Kidney tubule cell (primary cell): ENCODE results near the gene ERC1.
"Not testable (repeated sequence)": the region's sequence is repeated elsewhere in the genome, so short reads cannot be mapped to it uniquely, and the experiment has no call there.

Source experiments
- DNase-seq: peaks from one replicate; pipeline ENCODE4 v3.0.0-alpha.2; 2018; ENCODE audit warnings: low spot score

Gene ERC1

DNA sequence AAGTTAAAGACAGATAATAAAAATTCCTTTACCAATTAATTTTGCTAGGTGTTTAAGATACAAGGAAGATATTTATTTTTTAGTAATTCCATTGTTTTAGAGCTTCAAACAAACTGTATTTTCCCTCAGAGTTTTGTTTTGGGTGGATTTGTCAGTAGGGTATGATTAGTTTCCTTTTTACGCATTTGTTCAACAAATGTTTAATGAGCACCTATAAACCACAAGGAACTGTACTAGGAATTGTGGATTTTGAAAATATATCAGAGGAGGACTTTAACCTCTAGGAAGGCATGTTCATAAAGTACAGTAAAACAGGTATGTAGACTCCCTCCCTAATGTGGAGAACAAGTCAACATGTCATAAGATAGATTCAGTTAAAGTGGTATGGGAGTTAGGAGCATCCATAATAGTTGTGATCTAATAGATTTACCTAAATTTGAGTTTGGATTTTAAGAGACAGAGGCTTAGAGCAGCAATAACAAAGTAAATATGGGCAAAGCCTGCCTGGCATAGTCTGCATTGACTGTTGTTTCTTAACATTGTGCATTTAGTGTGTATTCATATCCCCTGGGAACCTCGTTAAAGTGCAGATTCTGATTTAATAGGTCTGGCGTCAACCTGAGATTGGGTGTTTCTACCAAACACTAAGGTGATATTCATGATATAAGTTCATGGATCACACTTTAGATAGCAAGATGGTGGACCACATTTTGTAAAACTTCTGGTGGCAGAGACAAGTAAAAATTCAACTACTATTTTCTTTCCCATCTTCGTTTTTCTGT, 232.0 kb downstream of the ERC1 start:
- no peak for DNase-seq

DNA sequence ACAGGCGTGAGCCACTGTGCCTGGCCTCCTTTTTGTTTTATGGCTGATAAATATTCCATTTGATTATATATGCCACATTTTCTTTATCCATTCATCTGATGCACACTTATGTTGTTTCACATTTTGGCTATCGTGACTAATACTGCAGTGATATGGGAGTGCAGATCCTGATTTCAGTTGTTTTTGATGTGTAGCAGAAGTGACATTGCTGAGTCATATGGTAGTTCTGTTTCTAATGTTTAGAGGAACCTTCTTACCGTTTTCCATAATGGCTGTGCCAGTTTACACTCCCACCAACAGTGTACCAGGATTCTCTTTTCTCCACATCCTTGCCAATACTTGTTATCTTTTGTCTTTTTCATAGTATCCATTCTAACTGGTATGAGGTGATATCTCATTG, 235.9 kb downstream of the ERC1 start:
- no peak for DNase-seq

DNA sequence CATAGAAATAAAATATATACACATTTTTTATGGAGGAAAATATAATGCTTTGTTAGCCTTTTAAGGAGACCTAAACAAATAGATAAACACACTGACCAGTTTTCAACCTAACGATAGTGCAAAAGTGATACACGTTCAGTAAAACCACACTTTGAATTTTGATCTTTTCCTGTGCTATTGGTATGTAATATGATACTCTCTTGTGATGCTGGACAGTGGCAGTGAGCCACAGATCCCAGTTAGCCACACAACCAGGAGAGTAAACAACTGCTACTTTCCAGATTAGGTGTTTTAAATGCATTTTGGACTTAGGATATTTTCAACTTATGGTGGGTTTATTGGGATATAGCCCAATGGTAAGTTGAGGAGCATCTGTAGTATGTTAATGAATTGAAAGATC, 243.1 kb downstream of the ERC1 start:
- no peak for DNase-seq

DNA sequence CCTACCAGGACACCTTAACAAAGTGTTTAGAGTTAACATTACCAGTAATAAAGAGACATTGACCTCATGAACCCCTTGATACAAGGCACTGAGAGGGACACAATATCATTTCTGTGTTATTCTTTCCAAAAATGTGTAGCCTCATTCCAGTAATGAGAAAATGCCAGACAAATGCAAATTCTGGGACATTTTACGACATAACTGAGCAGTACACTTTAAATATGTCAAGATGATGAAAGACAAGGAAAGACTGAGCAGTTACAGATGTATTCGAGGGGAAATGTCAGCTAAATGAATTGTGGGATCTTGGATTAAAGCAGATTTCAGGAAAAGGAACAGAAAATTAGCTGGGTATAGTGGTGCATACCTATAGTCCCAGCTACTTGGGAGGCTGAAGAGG, 255.6 kb downstream of the ERC1 start:
- DNase-seq = no peak

DNA sequence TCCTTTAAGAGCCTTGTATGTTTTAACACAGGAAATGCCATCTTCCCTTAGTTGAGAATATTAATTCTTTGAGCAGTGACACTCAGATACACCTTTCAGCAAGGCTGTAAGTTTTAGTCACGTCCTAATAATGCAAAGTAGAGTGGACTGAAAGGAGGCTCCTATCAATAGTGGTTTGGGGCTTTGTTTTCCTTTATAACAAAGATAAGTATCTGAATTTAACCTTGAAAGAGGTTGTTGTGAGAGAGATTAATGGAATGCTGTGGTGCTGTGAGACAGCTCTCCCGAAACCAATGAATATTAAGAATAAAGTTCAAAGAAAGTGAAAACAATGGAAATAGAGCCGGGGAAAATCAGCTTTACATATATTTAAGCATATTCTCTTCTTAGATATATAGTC, 259.6 kb downstream of the ERC1 start:
- DNase-seq = no peak

DNA sequence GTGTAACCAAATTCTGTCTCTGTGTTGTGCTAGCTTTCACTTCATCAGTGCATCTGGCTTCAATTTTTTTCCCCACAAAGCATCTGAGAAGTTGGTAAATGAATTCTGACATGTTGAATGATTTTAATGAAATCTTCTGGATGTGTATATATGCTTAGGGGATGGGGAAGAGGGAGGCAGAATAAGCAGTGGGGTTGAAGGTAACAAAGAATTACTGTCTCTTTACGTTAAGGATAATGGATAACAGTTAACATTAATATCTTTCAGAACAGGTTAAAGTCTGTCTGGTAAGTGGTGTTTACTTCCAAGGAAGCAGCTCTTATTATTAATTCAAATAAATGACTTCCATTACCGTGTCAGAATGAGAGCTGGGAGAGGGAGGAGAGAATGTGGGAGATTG, 261.7 kb downstream of the ERC1 start:
- DNase-seq = no peak

DNA sequence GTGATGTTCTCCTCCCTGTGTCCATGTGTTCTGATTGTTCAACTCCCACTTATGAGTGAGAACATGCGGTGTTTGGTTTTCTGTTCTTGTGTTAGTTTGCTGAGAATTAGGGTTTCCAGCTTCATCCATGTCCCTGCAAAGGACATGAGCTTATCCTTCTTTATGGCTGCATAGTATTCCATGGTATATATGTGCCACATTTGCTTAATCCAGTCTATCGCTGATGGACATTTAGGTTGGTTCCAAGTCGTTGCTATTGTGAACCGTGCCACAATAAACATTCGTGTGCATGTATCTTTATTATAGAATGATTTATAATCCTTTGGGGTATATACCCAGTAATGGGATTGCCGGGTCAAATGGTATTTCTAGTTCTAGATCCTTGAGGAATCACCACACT, 264.1 kb downstream of the ERC1 start:
- not testable (repeated sequence) for DNase-seq

DNA sequence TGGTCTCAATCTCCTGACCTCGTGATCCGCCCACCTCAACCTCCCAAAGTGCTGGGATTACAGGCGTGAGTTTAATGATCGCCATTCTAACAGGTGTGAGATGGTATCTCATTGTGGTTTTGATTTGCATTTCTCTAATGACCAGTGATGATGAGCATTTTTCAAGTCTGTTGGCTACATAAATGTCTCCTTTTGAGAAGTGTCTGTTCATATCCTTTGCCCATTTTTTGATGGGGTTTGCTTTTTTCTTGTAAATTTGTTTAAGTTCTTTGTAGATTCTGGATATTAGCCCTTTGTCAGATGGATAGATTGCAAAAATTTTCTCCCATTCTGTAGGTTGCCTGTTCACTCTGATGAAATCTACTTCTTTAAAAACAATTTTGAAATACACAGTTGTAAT, 264.8 kb downstream of the ERC1 start:
- not testable (repeated sequence) for DNase-seq

DNA sequence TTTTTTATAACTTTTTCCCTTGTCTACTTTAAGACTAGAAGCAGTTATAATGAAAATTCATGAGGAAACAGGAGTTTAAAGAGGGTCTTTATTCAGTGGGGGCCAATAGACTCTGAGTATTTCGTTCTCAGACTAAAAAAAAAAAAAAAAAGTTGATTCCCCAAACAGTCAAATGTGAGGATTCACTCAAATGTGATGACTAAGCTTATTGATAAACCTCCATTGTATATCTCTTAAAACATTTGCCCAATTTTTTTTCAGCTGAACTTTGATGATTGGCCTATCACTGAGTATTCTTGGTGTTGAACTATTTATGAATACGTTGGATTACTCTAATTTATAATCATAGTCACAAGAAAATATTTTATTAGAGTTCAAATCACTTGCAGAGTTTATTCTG, 265.3 kb downstream of the ERC1 start:
- no peak for DNase-seq

DNA sequence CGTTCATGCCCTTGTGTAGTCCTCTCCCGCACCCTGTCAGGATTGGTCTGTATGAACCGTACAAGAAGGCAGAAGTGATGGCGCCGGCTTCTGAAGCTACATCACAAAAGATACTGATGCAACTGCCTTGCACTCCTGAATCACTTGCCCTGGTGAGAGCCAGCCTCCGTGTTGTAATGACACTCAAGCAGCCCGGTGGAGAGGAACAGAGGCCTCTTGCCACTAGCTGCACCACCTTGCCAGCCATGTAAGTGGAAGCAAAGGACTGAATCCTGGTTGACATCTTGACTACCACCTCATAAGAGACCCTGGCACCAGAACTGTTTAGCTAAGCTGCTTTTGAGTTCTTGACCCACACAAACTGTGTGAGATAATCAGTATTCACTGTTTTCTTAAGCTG, 266.0 kb downstream of the ERC1 start:
- no peak for DNase-seq

DNA sequence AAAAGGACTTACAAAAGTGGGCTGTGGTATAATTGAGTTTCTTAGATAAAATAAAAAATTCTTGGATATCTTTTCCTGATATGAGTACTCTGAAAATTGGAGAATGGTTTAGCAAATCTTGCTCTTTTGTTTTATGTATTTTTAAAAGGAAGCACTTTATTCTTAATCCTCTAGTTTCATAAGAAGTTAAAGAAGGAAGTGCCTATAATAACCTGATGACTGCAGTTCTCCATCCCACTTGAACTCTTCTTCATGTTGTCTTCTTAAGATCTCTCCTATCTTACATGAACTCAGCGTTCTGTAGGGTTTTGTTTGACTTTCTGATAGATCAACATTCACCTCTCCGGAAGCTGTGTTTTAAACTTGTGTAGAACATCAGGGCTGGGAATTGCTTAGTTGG, 271.0 kb downstream of the ERC1 start:
- DNase-seq = no peak

DNA sequence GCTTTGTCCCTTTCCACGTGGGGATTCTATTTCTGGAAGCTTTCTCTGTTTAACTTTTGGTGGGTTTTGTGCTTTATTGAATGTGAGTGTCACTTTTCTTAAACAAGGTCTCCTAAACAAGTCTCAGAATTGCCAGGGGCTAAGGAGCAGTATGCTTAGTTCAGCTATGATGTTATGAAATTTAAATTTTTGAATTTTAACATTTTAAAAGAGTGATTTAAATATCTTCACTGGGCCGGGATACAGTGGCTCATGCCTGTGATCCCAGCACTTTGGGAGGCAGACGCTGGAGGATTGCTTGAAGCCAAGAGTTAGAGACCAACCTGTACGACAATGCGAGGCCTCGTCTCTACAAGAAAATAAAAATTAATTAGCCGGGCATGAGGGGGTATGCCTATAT, 276.2 kb downstream of the ERC1 start:
- DNase-seq = no peak

DNA sequence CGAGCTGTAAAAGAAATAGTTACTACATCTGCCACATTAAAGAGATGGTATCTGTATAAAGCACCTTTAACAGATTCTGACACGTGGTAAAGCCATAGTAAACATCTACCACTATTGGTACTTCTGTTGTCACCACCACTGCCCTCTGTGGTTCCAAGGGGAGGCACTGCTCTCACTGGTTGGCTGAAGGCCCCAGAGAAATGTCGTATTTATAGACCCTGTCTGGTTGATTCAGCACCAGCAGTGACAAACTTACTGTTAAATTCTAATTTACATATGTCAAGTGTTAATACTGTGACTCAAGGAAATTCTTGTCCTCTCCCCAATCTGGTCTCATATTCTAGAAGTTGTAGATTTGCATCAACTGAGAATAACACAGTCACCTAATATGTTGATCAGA, 281.1 kb downstream of the ERC1 start:
- no peak for DNase-seq

DNA sequence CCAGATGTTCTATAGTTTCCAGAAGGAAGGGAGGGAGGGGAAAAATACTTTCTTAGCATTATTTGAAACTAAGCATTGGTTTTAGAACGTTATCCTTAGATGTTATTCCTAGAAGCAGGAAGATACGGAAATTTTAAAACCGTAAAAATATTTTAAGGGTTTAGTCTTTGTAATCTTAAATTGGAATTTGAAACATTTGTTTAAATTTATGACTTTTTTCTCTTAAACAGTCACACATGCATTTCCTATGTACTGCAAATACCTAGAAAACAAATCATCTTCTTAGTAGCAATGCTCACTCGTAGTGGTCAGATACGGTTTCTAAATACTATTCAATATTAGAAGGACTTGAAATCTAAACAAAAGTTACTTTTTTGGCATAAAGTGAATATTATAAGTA, 282.0 kb downstream of the ERC1 start:
- no peak for DNase-seq

DNA sequence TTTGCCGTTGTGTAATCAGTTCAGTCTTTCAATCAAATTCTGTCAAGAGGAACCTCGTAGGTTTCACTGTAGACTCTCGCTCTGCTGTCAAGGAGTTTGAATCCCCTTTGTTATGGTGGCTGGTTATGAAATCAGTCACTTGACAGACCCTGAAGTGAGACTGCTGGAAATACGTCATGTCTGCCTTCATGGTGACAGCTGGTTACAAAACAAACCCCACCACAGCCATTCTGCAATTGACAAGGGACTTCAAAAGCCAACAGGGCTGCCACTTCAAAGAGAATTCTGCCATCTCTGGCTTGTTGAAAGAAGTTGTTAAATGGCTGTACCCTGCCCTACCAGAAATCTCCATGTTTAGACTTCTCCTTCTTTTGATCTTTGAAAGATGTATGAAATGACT, 286.9 kb downstream of the ERC1 start:
- DNase-seq = no peak

DNA sequence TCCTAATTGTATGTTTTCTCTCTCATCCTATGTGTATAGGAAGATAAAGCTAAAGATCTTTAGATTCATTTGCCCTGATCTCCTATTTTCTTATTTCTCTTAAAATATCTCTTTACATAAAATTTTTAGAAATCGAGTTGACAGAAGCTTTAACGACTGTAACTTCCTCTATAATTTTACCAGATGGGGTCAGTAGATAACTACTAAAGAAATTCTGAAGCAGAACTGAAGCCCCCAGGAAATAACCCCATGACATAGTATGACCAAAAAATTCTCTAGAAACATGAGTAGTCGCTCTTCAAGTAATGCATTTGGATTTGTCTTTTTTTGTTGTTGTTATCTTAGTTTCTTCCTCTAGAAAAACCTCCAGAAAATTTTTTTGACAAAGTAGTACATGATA, 288.0 kb downstream of the ERC1 start:
- no peak for DNase-seq

DNA sequence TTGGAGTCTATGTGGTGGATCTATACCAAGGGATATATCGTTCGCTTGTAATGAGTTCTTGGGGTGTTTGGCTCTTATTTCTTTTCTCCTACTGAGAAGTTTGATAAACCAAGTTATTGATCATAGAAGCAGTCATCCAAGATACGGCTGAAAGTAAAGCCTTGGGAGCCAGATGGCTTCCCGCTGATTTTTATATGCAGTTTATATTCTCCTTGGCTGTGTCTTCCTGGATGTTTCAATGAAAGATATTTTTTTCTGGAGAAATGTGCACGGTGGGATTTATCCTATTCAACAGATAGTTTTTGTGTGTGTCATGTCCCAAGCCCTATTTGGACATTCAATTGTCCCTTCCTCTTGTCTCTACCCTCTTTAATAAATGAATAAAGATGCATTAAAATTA, 289.0 kb downstream of the ERC1 start:
- no peak for DNase-seq

DNA sequence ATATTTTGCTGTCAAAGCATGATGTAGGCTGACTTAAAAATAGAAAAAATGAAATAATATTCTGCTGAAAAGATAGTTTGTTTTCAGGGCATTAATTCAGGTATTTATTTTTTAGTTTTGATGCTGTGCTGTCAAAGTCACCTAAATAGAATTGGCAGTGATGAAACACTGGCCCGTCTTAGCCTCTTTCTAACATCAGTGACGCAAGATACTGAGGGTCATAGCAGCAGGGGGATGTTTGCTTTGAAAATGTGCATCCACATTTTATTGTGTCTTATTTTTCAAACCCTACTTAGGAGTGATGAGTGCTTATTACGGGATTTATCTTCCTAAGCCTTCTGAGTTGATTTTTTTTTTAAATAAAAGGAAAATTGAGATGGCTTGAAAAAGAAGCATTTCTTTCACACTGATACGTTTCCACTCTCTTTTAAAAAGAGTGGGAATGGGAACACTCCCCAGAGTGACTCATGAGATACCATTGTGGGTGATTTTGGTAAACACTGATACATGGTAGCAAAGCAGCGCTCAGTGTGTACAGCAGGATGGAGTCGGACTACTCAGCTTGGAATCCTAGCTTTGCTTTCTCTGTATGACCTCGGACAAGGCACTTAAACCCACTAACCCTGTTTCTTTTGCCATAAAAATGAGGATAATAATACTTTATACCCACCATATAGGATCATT, 290.8 kb downstream of the ERC1 start:
- DNase-seq = no peak

DNA sequence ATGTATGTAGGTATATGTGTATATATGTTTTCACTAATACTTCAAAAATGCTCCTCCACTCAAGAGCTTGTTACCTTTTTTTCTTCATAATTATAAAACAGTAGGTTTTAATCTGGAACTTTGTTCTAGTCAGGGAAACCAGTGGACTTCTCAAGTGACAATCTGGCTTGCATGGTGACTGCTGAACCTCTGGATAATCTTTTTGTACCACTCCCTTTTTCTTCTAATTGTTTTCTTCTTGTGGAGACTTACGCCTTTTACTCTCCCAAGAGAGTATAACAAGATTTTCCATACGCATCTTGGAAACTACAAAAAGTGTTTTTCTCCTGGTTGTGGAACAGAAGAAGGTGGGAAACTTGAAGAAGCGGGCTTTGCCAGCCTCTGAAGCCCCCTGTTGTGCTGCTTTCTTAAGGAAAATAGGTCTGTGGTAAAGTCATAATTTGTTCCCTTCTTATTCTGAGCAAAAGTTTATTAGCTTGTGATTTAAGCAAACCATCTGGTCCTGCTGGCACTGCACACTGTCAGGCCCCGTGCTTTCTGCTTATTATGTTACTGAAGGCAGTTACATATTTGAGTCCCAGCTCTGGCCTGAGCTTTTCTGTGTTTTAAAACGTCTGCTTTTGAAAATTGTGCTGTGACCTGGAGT, 291.8 kb downstream of the ERC1 start:
- DNase-seq = no peak

DNA sequence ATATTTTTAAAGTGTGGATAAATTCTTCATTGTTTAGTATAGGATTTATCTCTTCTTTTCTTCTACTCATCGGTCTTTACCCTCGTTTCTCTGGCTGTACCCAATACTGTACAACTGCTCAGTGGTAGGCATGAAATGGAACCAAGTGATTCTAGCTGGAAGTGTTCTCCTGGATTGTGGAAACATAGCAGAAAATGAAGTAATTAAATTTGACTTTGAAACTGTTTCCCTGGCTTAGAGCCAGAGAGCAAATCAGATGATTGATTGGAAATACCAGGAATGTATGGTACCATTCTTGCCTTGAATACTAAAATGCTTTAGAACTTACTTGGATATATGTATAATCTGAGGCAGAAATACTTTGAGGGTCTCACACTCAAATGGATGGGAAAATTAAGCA, 292.3 kb downstream of the ERC1 start:
- DNase-seq = no peak

DNA sequence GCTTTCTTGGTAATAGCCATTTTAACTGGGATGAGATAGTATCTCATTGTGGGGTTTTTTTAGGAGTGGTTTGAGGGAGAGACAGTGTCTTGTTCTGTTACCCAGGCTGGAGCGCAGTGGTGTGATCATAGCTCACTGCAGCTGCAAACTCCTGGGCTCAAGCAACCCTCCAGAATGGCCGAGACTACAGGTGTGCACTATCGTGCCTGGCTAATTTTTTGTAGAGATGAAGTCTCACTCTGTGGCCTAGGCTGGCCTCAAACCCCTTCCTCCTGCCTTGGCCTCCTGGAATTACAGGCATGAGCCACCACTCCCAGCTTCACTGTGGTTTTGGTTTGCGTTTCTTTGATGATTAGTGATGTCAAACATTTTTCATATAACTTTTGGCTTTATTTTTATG, 293.6 kb downstream of the ERC1 start:
- no peak for DNase-seq

DNA sequence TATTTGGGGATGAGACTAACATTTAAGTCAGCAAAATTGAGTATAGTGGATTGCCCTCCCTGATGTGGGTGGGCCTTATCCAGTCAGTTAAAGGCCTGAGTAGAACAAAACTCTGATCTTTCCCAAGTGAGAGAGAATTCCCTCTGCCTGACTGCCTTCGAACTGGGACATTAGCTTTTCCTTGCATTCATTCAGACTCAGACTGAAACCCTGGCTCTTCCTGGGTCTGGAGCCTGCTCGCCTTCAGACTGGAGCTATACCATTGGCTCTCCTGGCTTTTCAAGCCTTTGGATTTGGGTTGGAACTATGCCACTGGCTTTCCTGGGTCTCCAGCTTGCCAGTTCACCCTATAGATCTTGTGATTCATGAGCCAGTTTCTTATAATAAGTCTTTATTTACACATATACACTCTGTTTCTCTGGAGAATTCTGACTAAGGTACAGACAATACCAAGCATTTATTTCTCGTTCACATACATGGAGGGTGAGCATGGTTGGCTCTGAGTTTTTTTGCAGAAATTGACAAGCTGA, 296.5 kb downstream of the ERC1 start:
- no peak for DNase-seq

DNA sequence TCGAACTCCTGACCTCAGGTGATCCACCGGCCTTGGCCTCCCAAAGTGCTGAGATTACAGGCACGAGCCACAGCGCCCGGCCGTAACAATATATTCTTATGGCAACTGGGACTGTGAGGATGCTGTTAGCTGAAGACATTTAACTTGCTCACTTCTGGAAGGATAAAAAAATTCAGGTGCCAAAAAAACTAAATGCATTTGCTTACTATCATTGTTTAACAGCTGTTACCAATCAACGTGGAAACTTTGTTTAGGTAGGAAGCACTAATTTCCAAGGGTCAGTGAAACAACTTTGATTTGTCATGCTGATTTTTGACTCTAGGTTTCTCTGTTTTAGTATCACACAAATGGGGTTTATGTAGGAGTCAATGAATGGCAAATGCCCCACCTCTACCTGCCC, 297.3 kb downstream of the ERC1 start:
- DNase-seq = no peak
